Activated naive CD8-positive, alpha-beta T cell treated with anti-CD3 and anti-CD28 coated beads, Interleukin-2, amount 50 U/mL, for 16 hours (primary cell): ENCODE data around the gene VMO1.

Source experiments
- DNase-seq: peaks from one replicate; pipeline ENCODE4 v3.0.0-alpha.2; 2020; ENCODE audit warnings: low read depth, low spot score

VMO1 gene

DNA sequence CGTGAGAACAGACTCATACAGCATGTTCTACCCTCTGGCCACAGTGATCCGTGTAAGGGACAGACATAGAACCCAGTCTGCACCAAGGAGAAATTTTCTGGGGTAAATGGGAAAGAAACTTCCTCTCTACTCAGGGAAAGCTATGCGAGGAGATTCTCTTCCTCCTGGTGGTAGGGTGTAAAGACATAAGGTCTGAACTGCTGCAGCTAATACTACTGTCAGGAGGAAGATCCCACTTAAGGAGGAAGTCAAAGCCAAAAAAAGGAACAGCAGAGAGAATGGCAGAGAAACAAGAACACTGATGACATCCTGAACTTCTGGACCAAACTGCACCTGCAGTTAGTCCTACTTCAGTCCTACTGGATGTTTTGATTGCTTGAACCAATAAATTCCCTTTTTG lies 21.6 kb downstream of the VMO1 start:
- no peak for DNase-seq

DNA sequence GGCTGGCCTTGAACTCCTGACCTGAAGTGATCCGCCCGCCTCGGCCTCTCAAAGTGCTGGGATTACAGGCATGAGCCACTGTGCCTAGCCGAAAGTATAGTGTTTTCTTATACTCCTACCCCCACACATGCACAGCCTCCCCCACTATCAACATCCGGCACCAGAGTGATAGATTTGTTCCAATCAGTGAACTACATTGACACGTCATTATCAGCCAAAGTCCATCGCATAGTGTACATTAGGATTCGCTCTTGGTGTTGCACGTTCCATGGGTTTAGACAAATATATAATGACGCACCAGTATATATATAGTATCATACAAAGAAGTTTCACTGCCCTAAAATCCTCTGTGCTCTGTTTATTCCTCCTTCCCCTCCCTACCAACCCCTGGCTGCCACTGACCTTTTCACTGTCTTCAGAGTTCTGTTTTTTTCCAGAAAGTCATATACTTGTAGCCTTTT lies 26.4 kb downstream of the VMO1 start:
- no peak for DNase-seq

GRCh38 chr17:4753392-4753791 lies 32.8 kb downstream of the VMO1 start:
- no peak for DNase-seq

GRCh38 chr17:4751932-4752331 lies 34.2 kb downstream of the VMO1 start:
- DNase-seq: no peak

- no peak for DNase-seq
Observed at GRCh38 chr17:4750606-4751005, 35.6 kb downstream of the VMO1 start.

- DNase-seq: no peak
Observed at GRCh38 chr17:4748686-4749085, 37.5 kb downstream of the VMO1 start.

DNA sequence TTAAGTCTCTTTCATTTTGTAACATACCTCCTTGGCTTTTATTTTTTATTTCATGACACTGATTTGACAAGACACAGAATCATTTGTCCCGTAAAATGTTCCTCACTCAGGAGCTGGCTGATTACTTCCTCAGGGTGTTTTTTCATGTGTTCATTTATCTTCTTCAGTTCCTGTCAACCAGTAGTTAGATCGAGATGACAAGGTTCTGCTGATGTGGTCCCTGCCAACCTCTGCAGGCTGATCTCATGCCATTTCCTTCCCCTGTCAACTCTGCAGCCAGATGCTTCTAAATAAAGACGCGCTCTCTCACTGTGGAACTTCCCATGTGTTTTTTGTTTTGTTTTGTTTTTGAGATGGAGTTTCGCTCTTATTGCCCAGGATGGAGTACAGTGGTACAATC lies 38.3 kb downstream of the VMO1 start:
- DNase-seq: no peak

GRCh38 chr17:4744999-4745969 lies 40.9 kb downstream of the VMO1 start:
- DNase-seq: no peak

DNA sequence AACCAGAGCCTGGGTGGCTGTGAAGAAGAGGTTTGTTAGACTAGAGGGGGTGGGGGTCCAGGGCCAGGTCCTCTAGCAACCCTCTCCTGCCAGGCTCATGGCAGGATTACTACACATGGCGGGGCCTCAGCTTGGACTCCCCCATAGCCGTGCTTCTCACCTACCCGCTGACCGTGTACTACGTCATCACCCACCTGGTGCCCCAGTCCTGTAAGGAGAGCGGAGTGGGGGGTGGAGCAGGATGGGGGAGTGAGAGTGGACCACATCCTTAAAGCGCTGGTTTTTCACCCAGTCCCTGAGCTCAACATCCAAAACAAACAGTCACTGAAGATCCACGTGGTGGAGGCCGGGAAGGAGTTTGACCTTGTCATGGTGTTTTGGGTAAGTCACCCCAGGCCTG lies 42.3 kb downstream of the VMO1 start:
- no peak for DNase-seq

DNA sequence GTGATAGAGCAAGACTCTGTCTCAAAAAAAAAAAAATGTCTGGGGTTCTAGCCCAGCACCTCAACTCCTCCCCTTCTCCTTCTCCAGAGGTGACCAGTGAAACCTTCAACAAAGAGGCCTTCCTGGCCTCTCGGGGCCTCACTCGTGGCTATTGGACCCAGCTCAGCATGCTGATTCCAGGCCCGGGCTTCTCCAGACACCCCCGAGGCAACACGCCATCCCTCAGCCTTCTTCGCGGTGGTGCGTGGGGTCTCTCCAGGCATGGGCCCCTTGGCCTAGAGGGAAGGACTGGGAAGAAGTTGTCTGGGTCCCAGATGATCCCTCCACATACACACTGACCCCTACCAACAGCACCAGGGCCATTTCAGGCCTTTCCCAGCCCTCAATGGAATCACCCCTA lies 42.9 kb downstream of the VMO1 start:
- no peak for DNase-seq

DNA sequence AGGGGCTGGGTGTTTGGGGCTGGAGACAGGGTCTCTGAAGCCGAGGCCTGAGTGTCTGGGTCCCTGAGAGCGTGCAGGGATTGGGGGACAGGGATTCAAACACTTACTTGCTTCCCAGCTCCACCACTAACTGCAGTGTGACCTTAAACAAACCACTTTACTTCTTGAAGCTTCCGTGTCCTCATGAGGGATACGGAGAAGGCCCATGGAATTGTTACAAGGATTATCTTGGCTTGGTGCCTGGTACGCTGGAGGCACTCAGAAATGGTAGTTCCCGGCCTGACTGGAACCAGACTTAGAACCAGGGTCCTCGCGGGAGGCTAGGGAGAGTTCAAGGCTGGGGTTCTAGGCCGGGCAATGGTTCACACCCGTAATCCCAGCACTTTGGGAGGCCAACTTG lies 43.5 kb downstream of the VMO1 start:
- DNase-seq: no peak

DNA sequence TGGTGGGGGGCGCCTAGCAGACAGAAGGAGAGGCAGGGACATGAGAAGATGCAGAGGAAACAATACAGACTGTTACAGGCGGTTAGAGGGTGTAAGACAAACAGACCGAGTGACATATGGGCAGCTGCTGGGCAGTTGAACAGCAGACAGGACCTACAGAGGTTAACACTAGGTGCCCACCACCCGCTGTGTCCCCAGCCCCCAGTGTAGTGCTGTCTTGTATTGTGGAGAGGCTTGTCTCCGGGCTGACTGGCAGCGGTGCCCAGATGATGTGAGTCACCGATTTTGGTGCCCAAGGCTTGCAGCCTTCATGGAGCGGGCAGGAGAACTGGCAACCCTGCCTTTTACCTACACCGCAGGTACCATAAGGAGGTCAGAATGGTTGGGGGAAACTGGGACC lies 44.0 kb downstream of the VMO1 start:
- DNase-seq: no peak

GRCh38 chr17:4741544-4741943 lies 44.6 kb downstream of the VMO1 start:
- DNase-seq: no peak

- DNase-seq: no peak
Observed at GRCh38 chr17:4740584-4740983, 45.6 kb downstream of the VMO1 start.

GRCh38 chr17:4740025-4740351 lies 46.2 kb downstream of the VMO1 start:
- no peak for DNase-seq

DNA sequence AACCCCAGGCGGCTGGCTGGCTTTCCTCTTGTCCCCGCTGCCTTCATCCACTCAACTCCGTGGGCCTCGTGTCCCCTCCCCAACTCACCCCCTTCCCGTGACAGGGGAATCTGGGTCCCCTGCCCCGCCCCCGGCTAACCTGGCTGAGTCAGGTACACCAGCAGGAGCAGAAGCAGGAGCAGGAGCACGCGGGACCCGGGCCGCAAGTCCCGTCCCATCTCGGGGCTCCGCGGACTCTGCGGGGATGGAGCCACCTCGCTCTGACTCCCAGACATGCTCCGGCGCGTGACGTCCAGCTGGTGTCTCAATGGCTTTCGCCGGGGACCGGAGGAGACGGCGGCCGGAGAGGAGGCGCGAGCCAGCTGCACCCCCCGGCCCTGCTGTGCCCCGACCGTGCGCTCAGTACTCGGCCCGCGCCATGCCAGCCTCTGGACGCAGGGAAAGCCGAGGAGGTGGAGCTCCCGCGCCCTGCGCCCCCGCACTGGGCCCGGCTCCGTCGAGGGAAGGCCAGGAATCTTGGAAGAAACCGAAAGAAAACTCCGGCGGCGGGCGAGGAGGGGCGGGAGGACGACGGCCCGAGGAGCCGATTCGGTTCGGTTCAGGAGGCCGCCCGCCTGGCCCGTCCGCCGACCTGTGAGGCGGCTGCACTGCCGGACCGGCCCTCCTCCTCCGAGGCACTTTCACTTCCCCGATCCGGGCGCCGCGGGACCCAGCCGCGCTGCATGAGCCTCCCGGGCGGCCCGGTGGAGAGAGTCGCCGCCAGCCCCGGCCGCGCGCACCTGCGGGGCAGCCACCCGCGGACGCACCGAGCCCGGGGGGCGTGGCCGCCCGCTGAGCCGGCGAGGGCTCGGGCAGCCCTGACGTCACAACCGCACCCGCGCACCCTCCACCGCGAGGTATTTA lies 46.8 kb downstream of the VMO1 start, which contains the start of the genes CXCL16 and ZMYND15:
TSS of gene CXCL16 (minus strand) at position 807 of the 903 bp plus-strand sequence. CDS start at position 218, 589 bp downstream.
TSS of gene ZMYND15 (plus strand) at position 712 of the 903 bp plus-strand sequence. CDS start 716 bp downstream, outside the sequence.
- no peak for DNase-seq

DNA sequence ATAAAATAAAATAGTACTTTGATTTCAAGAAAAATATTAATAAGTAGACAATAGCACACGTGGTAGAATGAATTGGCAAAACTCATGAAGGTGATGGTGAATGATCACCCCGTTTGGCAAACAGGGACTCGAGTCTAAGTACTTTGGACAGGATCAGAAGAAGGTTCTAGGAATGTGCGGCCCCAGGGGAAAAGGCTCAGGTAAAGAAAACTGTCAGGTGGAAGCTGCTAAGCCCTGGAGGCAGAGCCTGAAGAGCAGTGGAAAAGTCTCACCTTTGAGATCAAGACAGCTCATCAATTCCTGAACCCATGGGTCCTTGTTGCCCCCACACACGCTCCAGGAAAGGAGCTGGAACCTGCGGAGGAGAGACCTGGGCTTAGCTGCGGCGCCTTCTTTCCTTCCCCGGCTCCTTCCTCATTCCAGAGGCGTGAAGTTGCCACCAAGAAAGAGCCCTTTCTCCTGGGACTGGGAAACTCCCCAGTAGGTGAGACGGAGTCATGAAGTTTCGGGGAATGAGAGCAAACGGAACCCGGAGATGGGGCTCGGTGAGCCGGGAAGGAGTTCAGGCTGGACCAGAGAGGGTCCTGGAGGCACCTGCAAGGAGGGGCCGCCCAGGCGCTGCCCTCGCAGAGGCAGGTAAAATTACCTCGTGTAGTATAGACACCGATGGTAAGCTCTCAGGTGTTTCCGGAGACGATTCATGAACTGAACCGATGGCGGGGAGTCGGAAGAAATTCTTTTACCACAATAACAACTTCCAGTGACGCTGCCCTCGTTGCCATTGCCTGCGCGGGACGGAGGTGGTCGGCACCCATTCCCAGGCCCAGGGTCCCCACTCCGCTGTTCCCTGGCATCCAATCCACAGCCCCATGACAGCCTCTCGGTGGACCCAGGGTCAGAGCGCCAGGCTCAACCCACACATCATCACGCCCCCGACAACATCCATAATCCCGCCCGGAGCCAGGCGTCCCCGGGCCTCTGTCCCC lies 47.7 kb downstream of the VMO1 start:
- no peak for DNase-seq

DNA sequence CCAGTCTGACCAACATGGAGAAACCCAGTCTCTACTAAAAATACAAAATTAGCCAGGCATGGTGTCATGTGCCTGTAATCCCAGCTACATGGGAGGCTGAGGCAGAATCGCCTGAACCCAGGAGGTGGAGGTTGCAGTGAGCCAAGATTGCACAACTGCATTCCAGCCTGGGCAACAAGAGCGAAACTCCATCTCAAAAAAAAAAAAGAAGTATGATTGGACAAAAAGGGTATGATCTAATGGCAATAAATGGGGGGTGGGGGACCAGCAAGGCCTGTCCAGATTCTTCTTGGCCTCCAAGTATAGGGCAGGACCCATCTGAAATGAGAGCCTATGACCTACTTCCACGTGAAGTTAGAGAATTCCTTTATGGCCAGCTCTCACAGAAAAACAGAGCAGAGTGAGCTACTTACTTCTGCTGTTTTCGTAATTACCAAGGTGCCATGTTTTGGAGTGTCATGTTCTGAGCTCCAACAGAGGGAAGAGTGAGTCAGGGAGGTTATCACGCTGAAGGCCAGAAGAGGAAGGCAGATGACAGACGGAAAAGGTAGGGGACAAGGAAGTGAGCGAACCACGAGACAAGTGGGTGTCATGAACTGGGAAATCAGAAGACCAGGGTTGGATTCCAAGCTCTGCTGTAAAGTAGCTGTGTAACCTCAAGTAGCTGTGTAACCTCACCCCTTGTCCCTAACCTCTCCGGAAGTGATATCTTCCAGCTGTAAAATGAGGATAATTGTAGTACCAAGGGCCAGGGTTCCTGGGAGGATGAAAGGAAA lies 50.1 kb downstream of the VMO1 start:
- DNase-seq: no peak
